KG1 (cell line): ENCODE data around the gene VSIR.

ENCODE experiments used
- DNase-seq: peaks from one replicate; lab custom pipeline; 2025; lab: John Stamatoyannopoulos, UW

VSIR gene

GRCh38 chr10:71806704-71807556, 33.6 kb upstream of the VSIR start:
- DNase-seq = no peak

GRCh38 chr10:71805776-71806703, 32.7 kb upstream of the VSIR start:
- no peak for DNase-seq

DNA sequence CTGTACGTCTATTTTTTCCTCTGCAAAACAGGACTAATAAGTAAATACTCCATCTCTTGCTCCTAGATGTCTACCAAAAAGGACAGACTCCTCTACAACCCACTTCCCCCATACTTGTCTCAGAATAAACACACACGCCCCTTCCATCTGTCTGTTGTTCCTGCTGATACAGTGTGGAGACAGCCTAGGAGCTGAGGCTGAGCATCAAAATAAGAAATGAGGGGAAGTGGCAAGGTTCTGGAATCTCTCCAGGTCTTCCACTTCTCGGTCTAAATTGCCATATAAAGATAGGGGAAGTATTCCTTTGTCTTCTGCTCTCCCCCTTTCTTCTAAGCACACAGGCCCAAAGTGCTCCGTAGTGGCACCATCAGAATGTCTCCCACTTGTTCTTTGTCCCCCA, 30.8 kb upstream of the VSIR start:
- peak; percentile 53 for DNase-seq

DNA sequence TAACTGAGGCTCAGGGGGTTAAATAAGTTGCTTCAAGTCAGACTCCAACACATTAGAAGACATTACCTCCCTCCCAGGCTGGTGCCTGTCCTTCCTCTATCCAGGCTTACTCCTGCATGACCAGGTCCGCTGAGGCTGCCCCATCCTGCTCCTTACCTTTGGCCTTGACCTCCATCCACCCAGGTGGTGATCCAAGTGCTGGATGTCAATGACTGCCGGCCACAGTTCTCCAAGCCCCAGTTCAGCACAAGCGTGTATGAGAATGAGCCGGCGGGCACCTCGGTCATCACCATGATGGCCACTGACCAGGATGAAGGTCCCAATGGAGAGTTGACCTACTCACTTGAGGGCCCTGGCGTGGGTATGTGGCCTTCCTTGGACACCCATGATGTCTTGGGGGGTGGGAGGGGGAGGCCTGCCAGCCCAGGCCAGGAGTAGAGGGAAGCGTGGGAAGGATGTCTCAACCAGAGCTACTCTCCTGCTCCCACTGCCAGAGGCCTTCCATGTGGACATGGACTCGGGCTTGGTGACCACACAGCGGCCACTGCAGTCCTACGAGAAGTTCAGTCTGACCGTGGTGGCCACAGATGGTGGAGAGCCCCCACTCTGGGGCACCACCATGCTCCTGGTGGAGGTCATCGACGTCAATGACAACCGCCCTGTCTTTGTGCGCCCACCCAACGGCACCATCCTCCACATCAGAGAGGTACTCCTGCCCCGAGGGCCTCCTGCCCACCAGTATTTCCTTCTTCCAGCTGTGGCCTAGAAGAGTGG, 29.6 kb upstream of the VSIR start:
- no peak for DNase-seq

- DNase-seq = no peak
Measured at GRCh38 chr10:71802235-71802634, 28.9 kb upstream of the VSIR start.

- no peak for DNase-seq
Measured at GRCh38 chr10:71801361-71801760, 28.0 kb upstream of the VSIR start.

- DNase-seq = no peak
Measured at GRCh38 chr10:71799608-71800453, 26.5 kb upstream of the VSIR start.

GRCh38 chr10:71799112-71799511, 25.8 kb upstream of the VSIR start:
- no peak for DNase-seq

GRCh38 chr10:71798308-71798624, 24.9 kb upstream of the VSIR start:
- DNase-seq = no peak

- peak; percentile 86 for DNase-seq
Measured at GRCh38 chr10:71797533-71798307, 24.4 kb upstream of the VSIR start.

- no peak for DNase-seq
Measured at GRCh38 chr10:71796749-71797405, 23.6 kb upstream of the VSIR start.

- DNase-seq = no peak
Measured at GRCh38 chr10:71795248-71795647, 21.9 kb upstream of the VSIR start.

- DNase-seq = no peak
Measured at GRCh38 chr10:71790749-71791440, 17.6 kb upstream of the VSIR start.

DNA sequence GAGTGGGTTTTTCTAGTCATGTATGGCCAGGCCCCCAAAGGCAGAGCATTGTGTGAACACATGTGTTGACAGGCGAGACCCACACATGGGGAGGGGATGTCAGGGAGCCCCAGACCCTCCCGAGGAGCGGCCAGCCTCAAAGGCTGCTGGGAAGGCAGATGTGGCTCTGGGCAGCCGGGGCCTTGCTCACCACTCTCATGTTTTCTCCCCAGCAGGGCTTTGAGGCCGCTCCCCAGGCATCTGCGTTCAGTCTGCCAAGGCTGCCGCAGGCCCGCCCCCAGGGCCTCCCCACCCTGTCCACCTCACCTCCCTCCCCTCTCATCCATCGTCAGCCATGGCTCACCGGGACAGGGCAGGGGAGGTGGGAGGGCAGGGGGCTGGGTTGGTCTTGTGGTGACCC, 16.6 kb upstream of the VSIR start:
- DNase-seq = no peak

GRCh38 chr10:71788954-71789353, 15.6 kb upstream of the VSIR start:
- no peak for DNase-seq

- no peak for DNase-seq
Measured at GRCh38 chr10:71784679-71785272, 11.5 kb upstream of the VSIR start.

GRCh38 chr10:71783917-71784678, 10.8 kb upstream of the VSIR start:
- no peak for DNase-seq

- peak; percentile 51 for DNase-seq
Measured at GRCh38 chr10:71782917-71783490, 9.7 kb upstream of the VSIR start.
